Measurements from ENCODE around the gene PHF11.

DNA sequence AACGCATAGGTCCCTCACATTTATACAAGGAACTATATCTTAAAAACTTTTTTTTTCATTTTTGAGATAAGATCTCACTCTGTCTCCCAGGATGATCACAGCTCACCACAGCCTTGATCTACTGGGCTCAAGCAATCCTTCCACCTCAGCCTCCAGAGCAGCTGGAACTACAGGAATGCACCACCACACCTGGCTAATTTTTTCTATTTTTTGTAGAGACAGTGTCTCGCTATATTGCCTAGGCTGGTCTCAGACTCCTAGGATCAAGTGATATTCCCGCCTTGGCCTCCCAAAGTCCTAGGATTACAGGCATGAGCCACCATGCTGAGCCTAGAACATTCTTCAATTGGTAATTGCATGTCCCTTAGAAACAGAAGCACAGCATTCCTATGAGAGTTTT is 47.9 kb downstream of the PHF11 start:
- TF ChIP-seq FOXP2 (optimal IDR thresholded peaks at IDR 0.05; ENCODE audit: control extremely low read depth, extremely low read length, insufficient read depth), result no peak
- no peak for TF ChIP-seq POLR2AphosphoS5 (IDR thresholded peaks at IDR 0.05; ENCODE audit: borderline replicate concordance, low read depth, low read length)
- no peak for TF ChIP-seq EZH2 (IDR thresholded peaks at IDR 0.05)

Data from SK-N-MC (cell line).